Hippocampal formation (tissue), 2 donors: ENCODE measurements around the gene KRTAP10-6.
"Not testable (repeated sequence)": the region's sequence is repeated elsewhere in the genome, so short reads cannot be mapped to it uniquely, and the experiment has no call there.

Experiments
- DNase-seq, 2 donors: peaks; one replicate each; lab custom pipeline; 2025; lab: John Stamatoyannopoulos, UW

Gene KRTAP10-6

GRCh38 chr21:44578371-44579055 lies 13.8 kb downstream of the KRTAP10-6 start:
- no peak for DNase-seq

- DNase-seq: no peak
These were observed 16.3 kb downstream of the KRTAP10-6 start for GRCh38 chr21:44576025-44576420.

- DNase-seq: no peak
These were observed 16.8 kb downstream of the KRTAP10-6 start for GRCh38 chr21:44575307-44576024.

- DNase-seq: no peak
These were observed 17.6 kb downstream of the KRTAP10-6 start for GRCh38 chr21:44574457-44575306.

GRCh38 chr21:44573630-44574456 lies 18.5 kb downstream of the KRTAP10-6 start, which contains the start of gene KRTAP10-4:
TSS of gene KRTAP10-4 (plus strand) at chr21:44573729. CDS start at chr21:44573759, 30 bp downstream.
- DNase-seq: not testable (repeated sequence)

GRCh38 chr21:44572959-44573583 lies 19.2 kb downstream of the KRTAP10-6 start:
- no peak for DNase-seq

GRCh38 chr21:44571844-44572782 lies 20.2 kb downstream of the KRTAP10-6 start:
- DNase-seq: no peak

GRCh38 chr21:44571296-44571695 lies 21.0 kb downstream of the KRTAP10-6 start:
- no peak for DNase-seq

GRCh38 chr21:44569861-44570517 lies 22.3 kb downstream of the KRTAP10-6 start:
- no peak for DNase-seq

- DNase-seq: no peak
These were observed 23.4 kb downstream of the KRTAP10-6 start for GRCh38 chr21:44568667-44569556.

- DNase-seq: no peak
These were observed 24.0 kb downstream of the KRTAP10-6 start for GRCh38 chr21:44568261-44568660.

- DNase-seq: no peak
These were observed 24.7 kb downstream of the KRTAP10-6 start for GRCh38 chr21:44567481-44568171.

GRCh38 chr21:44566403-44566802 lies 25.9 kb downstream of the KRTAP10-6 start:
- DNase-seq: no peak

GRCh38 chr21:44564886-44565598 lies 27.3 kb downstream of the KRTAP10-6 start:
- no peak for DNase-seq

GRCh38 chr21:44564099-44564498 lies 28.2 kb downstream of the KRTAP10-6 start:
- DNase-seq: no peak

GRCh38 chr21:44558695-44559094 lies 33.6 kb downstream of the KRTAP10-6 start, which contains the start of gene KRTAP10-3:
TSS of gene KRTAP10-3 (minus strand) at chr21:44558795. CDS start at chr21:44558715, 80 bp downstream.
- no peak for DNase-seq

GRCh38 chr21:44558329-44558675 lies 34.0 kb downstream of the KRTAP10-6 start:
- not testable (repeated sequence) for DNase-seq
